Measurements from ENCODE around the gene AKIRIN1.

The AKIRIN1 gene

GRCh38 chr1:39034114-39034654, 43.1 kb downstream of the AKIRIN1 start:
- DNase-seq (ENCODE audit: extremely low read depth, low read depth): no peak
- no peak overlapping the region for H3K4me3 ChIP-seq (replicated peaks; ENCODE audit: low read depth, low read length)
- no peak for TF ChIP-seq CTCF (IDR thresholded peaks at IDR 0.05; ENCODE audit: low read depth, low read length, missing control alignments)

- no peak for TF ChIP-seq CTCF (IDR thresholded peaks at IDR 0.05; ENCODE audit: low read depth, low read length, missing control alignments)
- DNase-seq (ENCODE audit: extremely low read depth, low read depth): no peak
- H3K4me3 ChIP-seq (replicated peaks; ENCODE audit: low read depth, low read length): no peak overlapping the region
These were observed 45.6 kb downstream of the AKIRIN1 start for GRCh38 chr1:39036678-39037077.

GRCh38 chr1:39043513-39043912, 52.4 kb downstream of the AKIRIN1 start:
- no peak for TF ChIP-seq CTCF (IDR thresholded peaks at IDR 0.05; ENCODE audit: low read depth, low read length, missing control alignments)
- no peak for DNase-seq (ENCODE audit: extremely low read depth, low read depth)
- no peak overlapping the region for H3K4me3 ChIP-seq (replicated peaks; ENCODE audit: low read depth, low read length)

- H3K4me3 ChIP-seq (replicated peaks; ENCODE audit: low read depth, low read length): no peak overlapping the region
- no peak for TF ChIP-seq CTCF (IDR thresholded peaks at IDR 0.05; ENCODE audit: low read depth, low read length, missing control alignments)
- DNase-seq (ENCODE audit: extremely low read depth, low read depth): no peak
These were observed 53.7 kb downstream of the AKIRIN1 start for GRCh38 chr1:39044762-39045161.

- DNase-seq (ENCODE audit: extremely low read depth, low read depth): no peak
- H3K4me3 ChIP-seq (replicated peaks; ENCODE audit: low read depth, low read length): no peak overlapping the region
- no peak for TF ChIP-seq CTCF (IDR thresholded peaks at IDR 0.05; ENCODE audit: low read depth, low read length, missing control alignments)
These were observed 54.2 kb downstream of the AKIRIN1 start for GRCh38 chr1:39045231-39045630.

GRCh38 chr1:39046613-39047210, 55.6 kb downstream of the AKIRIN1 start:
- no peak for TF ChIP-seq CTCF (IDR thresholded peaks at IDR 0.05; ENCODE audit: low read depth, low read length, missing control alignments)
- no peak overlapping the region for H3K4me3 ChIP-seq (replicated peaks; ENCODE audit: low read depth, low read length)
- no peak for DNase-seq (ENCODE audit: extremely low read depth, low read depth)
